PFSK-1 (cell line): ENCODE results near the gene CST11.

ENCODE experiments used
- POLR2AphosphoS5 ChIP-seq: IDR thresholded peaks from 2 replicates; pipeline ENCODE4 v1.6.1; 2012; ENCODE audit warnings: low read depth, mild to moderate bottlenecking, control low read depth, low read length, moderate library complexity
- SIN3A ChIP-seq: IDR thresholded peaks from 2 replicates; pipeline ENCODE4 v1.6.1; 2012; ENCODE audit warnings: mild to moderate bottlenecking, low read length, moderate library complexity, borderline replicate concordance; ENCODE audit not compliant: insufficient read depth

DNA sequence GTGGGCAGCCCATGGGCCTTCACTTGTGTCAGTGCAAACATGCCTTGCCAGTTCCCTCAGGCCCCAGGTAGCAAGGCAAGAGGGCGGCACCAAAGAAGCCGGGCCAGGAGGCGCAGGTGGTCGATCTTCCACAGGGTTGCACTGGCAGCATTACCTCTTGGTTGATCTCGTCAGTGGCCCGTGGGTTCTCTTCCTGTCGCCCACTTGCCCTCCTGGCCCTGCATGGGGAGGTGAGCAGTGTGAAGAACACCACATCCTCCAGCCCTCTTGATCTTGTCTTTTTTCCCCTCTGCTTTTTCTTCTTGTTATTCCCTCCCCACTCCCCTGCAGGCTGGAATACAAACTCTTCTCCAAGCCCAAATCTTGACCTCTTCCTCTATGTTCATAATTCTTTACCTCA is 3.0 kb upstream of the CST11 start:
- TF ChIP-seq POLR2AphosphoS5 (no peak), SIN3A (no peak)
